GM19035 (cell line): ENCODE measurements around the gene HBB.

Source experiments
- ATAC-seq: cut with Tn5 transposase; IDR thresholded peaks from one replicate; pipeline ENCODE4 v1.9.1; 2021; ENCODE audit not compliant: unreplicated experiment

The HBB gene

DNA sequence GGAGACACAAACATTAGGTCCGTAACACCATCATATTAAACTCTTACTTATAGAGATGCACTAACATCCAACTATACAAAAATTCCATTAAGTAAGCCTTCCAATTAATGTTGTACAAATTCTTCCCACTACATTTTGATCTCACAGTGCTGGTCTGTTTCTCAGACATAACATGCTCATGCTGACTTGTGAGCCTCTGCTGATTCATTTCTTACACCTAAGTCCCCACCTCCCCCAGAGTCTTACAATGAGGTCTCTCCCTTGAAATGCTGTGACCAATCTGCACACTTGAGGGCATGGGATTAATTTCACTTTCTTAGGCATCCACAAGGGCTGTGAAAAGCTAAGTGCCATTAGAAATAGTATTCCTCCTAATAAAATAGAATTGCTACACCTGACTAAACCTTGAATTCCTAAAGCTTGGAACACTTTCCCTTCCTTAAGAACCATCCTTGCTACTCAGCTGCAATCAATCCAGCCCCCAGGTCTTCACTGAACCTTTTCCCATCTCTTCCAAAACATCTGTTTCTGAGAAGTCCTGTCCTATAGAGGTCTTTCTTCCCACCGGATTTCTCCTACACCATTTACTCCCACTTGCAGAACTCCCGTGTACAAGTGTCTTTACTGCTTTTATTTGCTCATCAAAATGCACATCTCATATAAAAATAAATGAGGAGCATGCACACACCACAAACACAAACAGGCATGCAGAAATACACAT, 20.8 kb upstream of the HBB start:
- no peak for ATAC-seq

DNA sequence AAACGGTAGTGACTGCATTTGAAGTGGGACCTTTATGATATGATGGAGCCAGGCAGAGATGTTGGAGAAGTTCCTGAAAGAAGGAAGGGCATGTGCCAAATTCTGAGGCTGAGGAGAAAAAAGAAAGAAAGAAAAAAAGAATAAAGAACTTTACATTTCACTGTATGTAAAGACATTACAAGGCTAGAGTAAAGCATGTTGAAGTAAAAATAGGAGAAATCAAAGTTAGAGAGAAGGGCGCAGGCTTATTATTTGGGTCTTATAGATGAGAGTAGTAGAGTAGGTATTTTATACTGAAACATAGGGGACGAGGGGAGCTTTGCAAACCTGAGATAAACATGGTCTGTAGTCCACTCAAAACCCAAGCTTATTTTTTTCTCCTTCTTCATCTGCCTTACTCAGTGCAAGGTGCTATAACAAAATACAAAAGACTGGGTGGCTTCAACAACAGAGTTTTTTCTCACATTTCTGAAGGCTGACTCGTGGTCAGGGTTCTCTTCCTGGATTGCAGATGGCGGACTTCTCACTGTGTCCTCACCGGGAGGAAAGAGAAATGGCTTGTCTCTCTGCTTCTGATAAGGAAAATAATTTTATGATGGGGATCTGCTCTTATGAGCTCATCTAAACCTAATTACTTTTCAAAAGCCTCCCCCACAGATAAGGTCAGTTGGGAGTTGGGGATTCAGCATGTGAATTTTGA, 20.1 kb upstream of the HBB start:
- ATAC-seq: no peak

DNA sequence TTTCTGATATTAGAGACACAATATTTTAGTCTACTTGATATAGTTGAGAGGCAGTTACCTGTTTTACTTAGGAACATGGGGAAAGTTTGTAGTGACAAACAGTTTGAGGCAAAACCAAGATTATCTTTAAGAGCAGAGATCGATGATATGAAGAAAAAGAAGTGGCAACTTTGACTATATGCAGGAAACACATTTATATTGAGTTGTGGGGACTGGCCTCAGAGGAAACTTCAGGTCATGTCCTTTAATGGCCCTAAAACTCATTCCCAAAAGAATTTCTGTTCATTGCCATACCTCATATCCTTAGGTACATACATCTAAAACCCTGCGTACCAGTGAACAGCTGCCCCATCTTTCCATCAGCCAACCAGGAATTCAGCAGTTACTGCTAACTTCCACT, 18.3 kb upstream of the HBB start:
- no peak for ATAC-seq

DNA sequence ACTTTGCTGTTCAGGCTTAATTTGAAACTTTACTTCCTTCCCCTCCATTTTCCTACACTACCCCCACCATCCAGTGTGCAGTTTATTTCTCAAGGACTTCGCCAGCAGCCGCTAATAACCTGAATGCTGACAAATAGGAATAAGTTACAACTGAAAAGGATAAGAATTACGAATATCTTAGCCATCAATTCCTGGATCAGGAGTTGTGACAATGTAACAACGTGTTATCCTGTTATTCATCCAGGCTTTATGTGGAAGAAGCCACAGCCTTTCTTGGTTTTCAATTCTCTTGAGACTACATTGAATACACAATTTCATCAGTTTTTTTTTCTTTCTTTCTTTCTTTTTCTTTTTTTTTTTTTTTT, 16.9 kb upstream of the HBB start:
- ATAC-seq: no peak

DNA sequence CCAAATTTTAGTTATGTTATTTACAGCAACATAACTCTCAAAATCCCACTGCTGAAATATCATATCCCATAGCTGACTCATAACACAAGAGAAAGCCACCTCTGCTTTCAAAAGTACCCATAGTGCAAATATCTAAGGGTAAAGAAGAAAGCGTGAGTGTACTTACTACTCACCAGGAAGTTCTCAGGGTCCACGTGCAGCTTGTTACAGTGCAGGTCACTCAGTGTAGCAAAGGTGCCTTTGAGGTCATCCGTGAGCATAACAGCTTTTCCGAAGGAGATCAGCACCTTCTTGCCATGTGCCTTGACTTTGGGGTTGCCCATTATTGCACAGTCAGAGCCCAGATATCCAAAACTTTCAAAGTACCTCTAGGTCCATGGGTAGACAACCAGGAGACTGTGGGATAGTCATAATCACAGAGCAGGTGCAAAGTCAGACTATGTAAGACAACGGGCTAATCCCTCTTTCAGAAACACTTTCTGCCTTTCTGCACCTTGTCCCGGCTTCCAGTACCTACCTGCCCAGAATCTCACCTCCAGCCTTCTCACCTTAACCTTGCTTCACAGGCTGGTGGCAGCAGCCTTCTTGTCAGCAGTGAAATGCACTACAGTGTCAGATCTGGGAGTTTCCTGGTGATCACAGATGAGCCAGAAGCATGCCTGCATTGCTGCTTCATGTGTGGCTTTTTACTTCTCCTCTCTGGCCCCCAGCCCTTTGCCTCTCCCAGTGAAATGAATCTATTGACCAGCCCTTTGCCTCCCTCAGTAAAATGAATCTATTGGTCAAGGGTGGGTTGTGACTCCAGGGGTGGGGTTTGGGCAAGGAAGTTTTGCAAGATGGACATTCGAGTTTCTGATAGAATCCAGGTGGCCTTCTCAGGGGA, 16.3 kb upstream of the HBB start:
- ATAC-seq: no peak

DNA sequence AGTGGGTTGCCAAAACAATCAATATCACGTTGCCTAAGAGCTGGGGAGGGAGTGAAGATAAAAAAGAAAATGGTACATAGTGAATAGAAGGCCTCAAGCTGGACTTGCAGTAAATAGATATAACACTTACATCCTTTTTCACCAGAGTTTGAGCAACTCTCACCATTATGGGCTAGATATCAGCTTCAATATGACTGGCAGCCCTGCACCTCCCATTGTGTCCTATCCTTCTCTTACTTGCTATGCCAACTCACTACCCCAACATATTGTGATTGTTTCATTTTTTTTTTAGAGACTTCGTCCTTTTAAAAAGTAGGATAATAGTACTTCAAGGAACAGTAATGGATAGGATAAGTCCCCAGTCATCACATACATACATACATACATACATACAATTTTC, 15.3 kb upstream of the HBB start:
- ATAC-seq: no peak

DNA sequence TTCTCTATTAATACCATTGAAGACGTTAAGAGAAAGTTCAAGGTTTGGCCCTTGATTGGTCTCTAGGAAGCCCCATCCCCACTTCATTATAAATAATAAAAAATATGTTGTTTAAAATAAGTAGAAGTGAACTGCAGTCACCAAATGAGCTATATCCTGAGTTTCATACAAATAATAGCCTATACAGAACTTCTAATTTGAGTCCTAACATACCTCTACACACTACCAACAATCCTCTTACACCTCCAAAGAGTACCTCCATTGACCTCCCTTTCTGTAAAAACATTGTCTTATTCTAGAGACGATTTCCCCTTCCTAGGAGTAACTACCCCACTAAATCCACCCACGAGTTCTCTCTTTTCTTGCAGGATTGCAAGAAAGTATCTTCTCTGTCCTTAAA, 14.6 kb upstream of the HBB start:
- ATAC-seq: no peak

DNA sequence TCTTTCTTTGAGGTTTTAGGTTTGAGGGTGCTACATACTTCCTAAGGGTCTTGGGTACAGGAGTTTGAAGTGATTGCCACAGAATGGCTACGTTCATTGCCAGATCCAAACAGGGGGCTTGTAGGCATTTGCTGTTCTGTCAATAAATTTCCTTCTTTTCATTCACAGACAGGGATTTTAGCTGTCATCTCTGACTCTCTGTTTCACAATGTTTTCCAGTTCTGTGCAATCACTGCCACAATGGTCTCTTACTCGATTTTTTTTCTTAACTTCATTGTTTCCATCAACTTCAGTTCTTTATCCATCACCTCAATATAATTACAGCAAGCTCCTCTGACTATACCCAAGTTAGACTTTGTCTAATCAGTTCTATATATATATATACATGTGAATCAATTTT, 13.6 kb upstream of the HBB start:
- no peak for ATAC-seq

DNA sequence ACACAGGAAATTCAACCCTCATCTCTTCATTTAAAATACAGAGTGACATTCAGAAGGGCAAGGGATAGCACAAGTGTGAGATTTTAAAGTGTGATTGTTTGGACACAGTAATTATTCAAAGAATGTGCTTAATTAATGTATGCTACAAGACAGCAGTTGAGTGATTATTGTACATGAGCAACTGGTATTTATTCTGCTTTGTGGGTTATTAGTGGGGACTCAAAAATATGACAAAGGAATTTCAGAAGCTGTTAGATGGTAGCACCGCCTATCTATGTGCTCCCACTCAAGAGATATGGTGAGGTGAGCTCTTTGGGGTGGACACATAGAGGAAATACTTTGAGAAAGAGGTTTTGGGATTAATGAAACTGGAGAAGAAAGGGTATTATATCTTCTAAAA, 13.2 kb upstream of the HBB start:
- ATAC-seq: no peak

DNA sequence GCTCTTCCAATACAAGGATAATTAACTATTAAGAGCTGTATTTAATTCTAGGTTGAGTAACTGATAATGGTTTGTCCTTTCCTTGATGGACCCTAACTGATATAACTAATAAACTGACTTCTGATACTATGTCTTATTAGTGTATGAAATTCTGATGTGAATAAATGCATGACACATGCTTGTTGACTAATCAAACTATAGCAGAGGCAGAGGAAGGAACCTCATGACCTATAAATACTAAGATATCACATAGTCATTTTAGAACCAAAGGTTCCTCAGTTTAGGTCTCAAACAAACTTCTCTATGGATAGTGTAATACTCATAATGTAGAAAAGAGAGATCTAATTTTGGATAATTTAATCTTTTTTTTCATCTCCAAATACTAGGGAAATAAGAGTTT, 12.2 kb upstream of the HBB start:
- ATAC-seq: no peak

DNA sequence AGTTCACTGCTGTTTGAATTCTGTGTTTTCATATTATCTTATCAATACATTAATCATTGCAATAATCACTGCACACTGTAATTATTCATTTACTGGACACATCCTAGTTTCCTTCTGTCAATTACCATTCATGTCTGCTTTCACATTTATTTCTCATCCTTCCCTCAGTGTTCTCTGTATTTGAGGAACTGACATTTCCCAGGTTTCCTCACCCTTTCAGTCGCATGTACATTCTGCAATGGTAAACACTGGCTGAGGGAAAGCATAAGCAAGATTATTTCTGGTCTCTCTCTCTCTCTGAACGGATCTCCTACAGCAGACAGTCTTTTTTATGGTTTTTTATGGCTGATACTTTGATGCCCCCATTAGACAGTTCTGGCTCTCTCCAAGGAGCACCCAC, 11.6 kb upstream of the HBB start:
- ATAC-seq: no peak

DNA sequence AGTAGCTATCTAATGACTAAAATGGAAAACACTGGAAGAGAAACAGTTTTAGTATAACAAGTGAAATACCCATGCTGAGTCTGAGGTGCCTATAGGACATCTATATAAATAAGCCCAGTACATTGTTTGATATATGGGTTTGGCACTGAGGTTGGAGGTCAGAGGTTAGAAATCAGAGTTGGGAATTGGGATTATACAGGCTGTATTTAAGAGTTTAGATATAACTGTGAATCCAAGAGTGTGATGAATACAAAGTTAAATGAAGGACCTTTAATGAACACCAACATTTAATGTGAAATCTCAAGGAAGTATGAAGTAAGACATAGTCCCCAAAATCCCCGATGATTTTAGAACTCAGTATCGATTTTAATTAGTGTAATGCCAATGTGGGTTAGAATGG, 10.5 kb upstream of the HBB start:
- ATAC-seq: no peak

DNA sequence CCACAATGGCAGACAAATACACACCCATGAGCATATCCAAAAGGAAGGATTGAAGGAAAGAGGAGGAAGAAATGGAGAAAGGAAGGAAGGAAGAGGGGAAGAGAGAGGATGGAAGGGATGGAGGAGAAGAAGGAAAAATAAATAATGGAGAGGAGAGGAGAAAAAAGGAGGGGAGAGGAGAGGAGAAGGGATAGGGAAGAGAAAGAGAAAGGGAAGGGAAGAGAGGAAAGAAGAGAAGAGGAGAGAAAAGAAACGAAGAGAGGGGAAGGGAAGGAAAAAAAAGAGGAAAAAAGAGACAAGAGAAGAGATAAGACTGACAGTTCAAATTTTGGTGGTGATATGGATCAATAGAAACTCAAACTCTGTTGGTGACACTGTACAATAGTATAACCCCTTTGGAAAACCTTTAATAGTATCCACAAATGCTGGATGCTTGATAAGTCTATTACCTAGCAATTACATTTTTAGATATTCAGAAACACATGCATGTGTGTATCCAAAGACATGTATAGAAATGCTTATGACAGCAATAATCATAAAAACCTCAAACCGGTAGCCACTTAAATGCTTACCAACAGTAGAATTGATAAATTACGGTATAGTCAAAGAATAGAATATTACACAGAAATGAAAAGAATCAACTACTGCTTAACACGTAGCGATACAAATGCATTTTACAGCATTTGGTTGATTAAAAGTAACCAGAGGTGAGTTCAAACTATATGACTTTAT, 8.7 kb upstream of the HBB start:
- ATAC-seq: no peak

DNA sequence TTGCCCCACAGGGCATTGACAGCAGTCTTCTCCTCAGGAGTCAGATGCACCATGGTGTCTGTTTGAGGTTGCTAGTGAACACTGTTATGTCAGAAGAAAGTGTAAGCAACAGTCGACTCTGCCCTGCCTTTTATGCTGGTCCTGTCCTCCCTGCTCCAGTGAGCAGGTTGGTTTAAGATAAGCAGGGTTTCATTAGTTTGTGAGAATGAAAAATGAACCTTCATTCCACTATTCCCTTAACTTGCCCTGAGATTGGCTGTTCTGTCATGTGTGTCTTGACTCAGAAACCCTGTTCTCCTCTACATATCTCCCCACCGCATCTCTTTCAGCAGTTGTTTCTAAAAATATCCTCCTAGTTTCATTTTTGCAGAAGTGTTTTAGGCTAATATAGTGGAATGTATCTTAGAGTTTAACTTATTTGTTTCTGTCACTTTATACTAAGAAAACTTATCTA, 7.5 kb upstream of the HBB start, which contains the start of gene HBD:
Gene HBD, minus strand, starts transcription at position 103 of the 454 bp plus-strand sequence. Its CDS starts 50 bp downstream, at position 53.
- no peak for ATAC-seq

DNA sequence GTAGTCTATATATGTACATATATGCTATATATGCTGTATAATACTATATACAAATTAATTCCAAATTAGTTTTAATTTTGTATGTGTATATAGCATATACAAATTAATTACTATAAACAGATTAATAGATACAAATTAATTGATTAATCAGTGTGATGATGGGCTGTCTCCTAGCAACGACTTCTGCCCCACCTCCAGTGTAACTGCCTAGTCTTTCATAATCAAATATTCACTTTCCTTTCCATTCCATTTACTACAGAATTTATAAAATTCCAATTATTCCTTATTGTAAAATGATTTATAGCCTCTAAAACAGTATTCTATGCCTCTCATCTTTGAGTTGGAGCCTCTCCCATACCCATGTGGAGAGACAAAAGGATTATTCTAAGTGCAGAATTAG, 6.4 kb upstream of the HBB start:
- no peak for ATAC-seq

DNA sequence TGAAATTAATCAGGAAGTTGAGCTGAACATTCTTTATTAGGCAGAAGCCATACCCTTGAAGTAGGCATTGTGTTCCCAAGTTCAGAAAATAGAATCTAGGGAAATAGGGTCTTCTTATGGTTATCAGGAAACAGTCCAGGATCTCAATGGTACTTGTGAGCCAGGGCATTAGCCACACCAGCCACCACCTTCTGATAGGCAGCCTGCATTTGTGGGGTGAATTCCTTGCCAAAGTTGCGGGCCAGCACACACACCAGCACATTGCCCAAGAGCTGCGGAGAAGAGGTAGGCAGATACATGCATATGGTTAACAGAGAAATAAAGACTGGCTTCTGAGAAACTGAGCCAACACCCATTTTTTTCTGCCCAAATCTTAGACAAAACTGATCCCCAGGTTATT, 6.0 kb upstream of the HBB start:
- no peak for ATAC-seq

DNA sequence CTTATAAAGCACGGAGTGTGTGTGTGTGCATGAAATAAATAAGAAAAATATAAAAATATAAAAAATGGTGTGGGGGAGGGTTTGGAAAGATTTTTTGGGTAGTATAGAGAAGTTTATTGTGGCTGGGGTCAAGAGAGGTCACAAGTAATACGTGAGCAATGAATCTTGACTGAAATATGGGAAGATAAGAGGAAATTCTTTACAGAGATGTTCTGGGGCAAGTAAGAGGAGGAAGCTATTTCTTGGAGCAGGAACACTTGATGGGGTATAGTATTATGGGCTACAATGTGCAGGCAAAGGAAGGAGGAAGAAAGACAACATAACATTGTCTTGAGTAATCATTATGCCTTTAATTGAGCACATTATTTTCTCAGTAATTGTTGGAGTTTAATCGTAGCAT, 5.3 kb upstream of the HBB start:
- no peak for ATAC-seq

DNA sequence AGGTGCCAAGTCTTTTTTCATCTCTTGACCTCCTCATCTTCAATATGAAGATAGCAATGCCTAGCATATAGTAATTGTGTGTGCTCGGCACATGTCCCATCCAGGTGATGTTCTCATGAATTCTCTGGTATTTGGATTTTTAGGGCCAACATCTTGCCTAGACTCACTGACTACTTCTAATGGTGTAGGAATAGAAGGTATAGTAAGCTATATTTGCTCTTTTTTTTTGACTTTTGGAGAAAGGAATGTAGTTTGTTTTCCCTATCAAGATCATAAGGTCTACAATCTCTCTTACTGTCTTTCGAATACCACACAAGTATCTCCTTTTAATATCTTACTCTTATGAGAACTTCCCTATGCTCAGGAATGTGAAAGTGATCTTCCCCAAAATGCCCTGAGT, 4.2 kb upstream of the HBB start:
- ATAC-seq: no peak

DNA sequence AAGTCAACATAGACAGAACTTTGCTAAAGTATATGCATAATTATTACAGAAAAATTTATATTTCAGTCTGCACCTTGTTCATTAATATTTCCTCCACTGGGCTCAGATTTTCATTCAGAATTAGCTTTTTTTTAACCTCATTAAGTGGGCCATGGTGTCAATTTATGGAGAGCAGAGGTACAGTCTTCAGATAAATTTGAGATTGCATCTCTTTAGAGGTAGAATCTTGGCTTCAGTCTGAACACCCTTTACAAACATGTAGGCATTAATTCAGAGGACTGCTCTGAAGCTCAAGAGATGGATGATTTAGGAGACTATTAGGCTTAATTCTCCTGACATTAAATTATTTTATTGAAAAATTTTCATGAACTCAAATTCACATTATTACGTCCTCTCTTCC, 3.4 kb upstream of the HBB start:
- ATAC-seq: no peak

DNA sequence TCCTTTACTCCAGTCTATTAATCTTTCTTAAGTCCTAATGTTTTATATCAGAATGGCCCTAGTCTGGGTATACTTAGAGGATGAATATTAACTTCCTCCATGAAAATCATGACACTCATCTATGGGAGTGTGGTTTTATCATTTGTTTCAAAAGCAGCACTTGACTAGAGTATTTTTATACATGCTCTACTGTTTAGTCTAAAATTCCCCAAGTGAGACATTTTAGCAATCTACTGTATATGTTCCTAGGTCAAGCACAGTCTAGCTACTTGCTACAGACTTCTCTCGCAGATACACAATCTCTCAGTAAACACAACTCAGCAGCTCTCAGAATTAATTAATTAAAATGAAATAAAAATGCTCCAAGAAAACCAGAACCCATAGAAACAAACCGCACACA, 2.9 kb upstream of the HBB start:
- no peak for ATAC-seq

DNA sequence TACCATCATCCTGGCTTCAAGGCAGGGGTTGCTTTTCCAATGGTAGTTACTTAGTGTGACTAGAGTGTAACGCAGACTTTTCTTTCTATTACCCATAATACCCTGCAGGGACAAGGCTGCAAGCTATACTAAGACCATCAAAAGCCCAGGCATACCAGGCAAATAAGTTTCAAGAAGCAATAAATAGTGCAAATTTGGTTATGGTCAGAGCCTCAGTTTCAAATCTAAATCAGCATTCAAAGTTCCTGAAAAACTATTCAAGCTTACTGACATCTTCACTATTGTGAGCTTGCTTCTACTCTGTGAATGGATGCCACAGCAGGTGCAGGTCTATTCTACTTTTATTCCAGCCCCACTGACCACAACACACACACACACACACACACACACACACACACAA, 2.5 kb upstream of the HBB start:
- ATAC-seq: no peak
